ENCODE measurements around the gene TTC28.

Gene TTC28

GRCh38 chr22:28232204-28232603, 447.4 kb downstream of the TTC28 start:
- no peak for DNase-seq (ENCODE audit: low spot score)
- no peak for TF ChIP-seq CTCF (IDR thresholded peaks at IDR 0.05; ENCODE audit: borderline replicate concordance, control extremely low read depth, extremely low read depth, insufficient read depth, missing control alignments)
- in situ Hi-C loops (cut with MboI; ENCODE audit: low sequenced_read_pairs, unreplicated experiment): no loop called here

- DNase-seq (ENCODE audit: low spot score): no peak
- in situ Hi-C loops (cut with MboI; ENCODE audit: low sequenced_read_pairs, unreplicated experiment): no loop called here
- no peak for TF ChIP-seq CTCF (IDR thresholded peaks at IDR 0.05; ENCODE audit: borderline replicate concordance, control extremely low read depth, extremely low read depth, insufficient read depth, missing control alignments)
These were observed 448.2 kb downstream of the TTC28 start for GRCh38 chr22:28231441-28231840.

GRCh38 chr22:28230671-28231070, 449.0 kb downstream of the TTC28 start:
- DNase-seq (ENCODE audit: low spot score): no peak
- in situ Hi-C loops (cut with MboI; ENCODE audit: low sequenced_read_pairs, unreplicated experiment): no loop called here
- TF ChIP-seq CTCF (IDR thresholded peaks at IDR 0.05; ENCODE audit: borderline replicate concordance, control extremely low read depth, extremely low read depth, insufficient read depth, missing control alignments): no peak

GRCh38 chr22:28229566-28230485, 449.8 kb downstream of the TTC28 start:
- TF ChIP-seq CTCF (IDR thresholded peaks at IDR 0.05; ENCODE audit: borderline replicate concordance, control extremely low read depth, extremely low read depth, insufficient read depth, missing control alignments): no peak
- no peak for DNase-seq (ENCODE audit: low spot score)
- in situ Hi-C loops (cut with MboI; ENCODE audit: low sequenced_read_pairs, unreplicated experiment): no loop called here

GRCh38 chr22:28223826-28224225, 455.8 kb downstream of the TTC28 start:
- DNase-seq (ENCODE audit: low spot score): no peak
- TF ChIP-seq CTCF (IDR thresholded peaks at IDR 0.05; ENCODE audit: borderline replicate concordance, control extremely low read depth, extremely low read depth, insufficient read depth, missing control alignments): no peak
- in situ Hi-C loops (cut with MboI; ENCODE audit: low sequenced_read_pairs, unreplicated experiment): loop anchor here (25.0 kb wide), 1 partner anchor 112 kb away; no protein-coding TSS in a partner anchor

- DNase-seq (ENCODE audit: low spot score): no peak
- no peak for TF ChIP-seq CTCF (IDR thresholded peaks at IDR 0.05; ENCODE audit: borderline replicate concordance, control extremely low read depth, extremely low read depth, insufficient read depth, missing control alignments)
- in situ Hi-C loops (cut with MboI; ENCODE audit: low sequenced_read_pairs, unreplicated experiment): loop anchor here (25.0 kb wide), 1 partner anchor 111 kb away; no protein-coding TSS in a partner anchor
These were observed 456.5 kb downstream of the TTC28 start for GRCh38 chr22:28222976-28223745.
